Measurements from ENCODE around the gene DDX1. TPM values are rescaled to one million over a fixed set of nuclear protein-coding genes. Genes with fewer than 3 reads are reported as not detected.

DDX1 gene
- total and polyA plus RNA-seq, 2 donors (not counting 1 experiment from before 2014, with no cell fraction given), result 13.2 to 52.6 TPM

- no peak for TF ChIP-seq EZH2 (IDR thresholded peaks at IDR 0.05; ENCODE audit: borderline replicate concordance, insufficient read depth, low read depth, low read length, poor library complexity, severe bottlenecking)
- no peak for TF ChIP-seq CTCF (IDR thresholded peaks at IDR 0.05)
- no peak overlapping the region for H3K4me3 Mint-ChIP-seq
- no peak overlapping the region for H3K4me3 ChIP-seq (ENCODE audit: control extremely low read depth in 1 of 5, extremely low read depth in 1 of 5, insufficient read depth in 1 of 5, low read depth in 2 of 5, low read length in 4 of 5)
- 78% methylated on average over 2 of the region's 2 CpGs for WGBS (ENCODE audit: insufficient coverage)
- no peaks in the 10 kb centered on the region for H3K36me3 ChIP-seq (replicated peaks in 1 of 2; ENCODE audit: control extremely low read depth in 1 of 2, control insufficient read depth in 1 of 2, extremely low read depth in 1 of 2, insufficient read depth in 2 of 2, low read length in 1 of 2)
- no peaks in the 10 kb centered on the region for H3K4me1 Mint-ChIP-seq
- H3K79me2 ChIP-seq (ENCODE audit: control insufficient read depth, insufficient read depth, low read length), result no peaks in the 10 kb centered on the region
- H3K9me3 ChIP-seq (ENCODE audit: control extremely low read depth in 1 of 3, control insufficient read depth in 2 of 3, insufficient read depth in 1 of 3, low read length in 2 of 3), result peaks cover 0 to 6% (median 0%) of the 10 kb centered on the region in 3 donors
- ChIA-PET CTCF (no interaction called here), POLR2A (no interaction called here)
- H3K9ac ChIP-seq (ENCODE audit: low read length), result no peak overlapping the region
- H3K9me3 Mint-ChIP-seq (ENCODE audit: insufficient read depth), result no peaks in the 10 kb centered on the region
- H3K27ac Mint-ChIP-seq, result no peak overlapping the region
- peaks cover 23% of the 10 kb centered on the region for H3K27me3 Mint-ChIP-seq
- no peaks in the 10 kb centered on the region for H4K20me1 ChIP-seq (ENCODE audit: control insufficient read depth, insufficient read depth, low read length, poor library complexity, severe bottlenecking)
- no peak overlapping the region for H2AFZ ChIP-seq (ENCODE audit: insufficient read depth, low read depth, low read length, poor library complexity, severe bottlenecking)
- DNase-seq (no peak), ATAC-seq (ENCODE audit: low read depth) (no peak)
- H3K4me2 ChIP-seq (replicated peaks; ENCODE audit: low read depth, low read length, poor library complexity, severe bottlenecking), result no peak overlapping the region
- intact Hi-C loops (cut with micrococcal nuclease), result no loop called here
- no peaks in the 10 kb centered on the region for H3K4me1 ChIP-seq (ENCODE audit: control insufficient read depth in 2 of 2, insufficient read depth in 2 of 2, low read length in 2 of 2)
- no peak overlapping the region for H3K27ac ChIP-seq (ENCODE audit: low read length in 2 of 2)
- H3K27me3 ChIP-seq (replicated peaks in 1 of 4; ENCODE audit: control extremely low read depth in 1 of 4, control insufficient read depth in 3 of 4, insufficient read depth in 4 of 4, low read length in 3 of 4), result peaks cover 0 to 5% (median 0%) of the 10 kb centered on the region in 4 experiments
Measured at GRCh38 chr2:15670981-15671380, 79.3 kb downstream of the DDX1 start.

DNA sequence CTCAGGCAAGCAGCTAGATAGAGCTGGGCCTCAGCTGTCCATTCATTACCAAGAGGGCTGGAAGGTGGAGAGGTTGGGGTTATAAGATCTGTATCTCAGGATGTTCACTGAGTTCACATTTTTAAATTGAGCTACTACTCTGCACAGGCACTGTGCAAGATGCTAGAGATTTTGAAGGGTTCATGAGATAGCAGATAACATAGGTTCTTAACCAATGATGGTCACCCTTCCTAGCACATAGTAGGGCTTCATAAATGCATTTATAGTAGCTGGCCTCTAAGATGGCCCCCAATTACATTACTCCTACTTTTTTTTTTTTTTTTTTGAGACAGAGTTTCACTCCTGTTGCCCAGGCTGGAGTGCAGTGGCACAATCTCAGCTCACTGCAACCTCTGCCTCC lies 79.7 kb downstream of the DDX1 start:
- Histone ChIP-seq H3K79me2 (ENCODE audit: control insufficient read depth, insufficient read depth, low read length) (no peaks in the 10 kb centered on the region), H3K4me3 (ENCODE audit: control extremely low read depth in 1 of 5, extremely low read depth in 1 of 5, insufficient read depth in 1 of 5, low read depth in 2 of 5, low read length in 4 of 5) (no peak overlapping the region), H3K27me3 (replicated peaks in 1 of 4; ENCODE audit: control extremely low read depth in 1 of 4, control insufficient read depth in 3 of 4, insufficient read depth in 4 of 4, low read length in 3 of 4) (peaks cover 0 to 5% (median 0%) of the 10 kb centered on the region in 4 experiments), H3K36me3 (replicated peaks in 1 of 2; ENCODE audit: control extremely low read depth in 1 of 2, control insufficient read depth in 1 of 2, extremely low read depth in 1 of 2, insufficient read depth in 2 of 2, low read length in 1 of 2) (no peaks in the 10 kb centered on the region), H3K27ac (ENCODE audit: low read length in 2 of 2) (no peak overlapping the region), H3K9ac (ENCODE audit: low read length) (no peak overlapping the region), H4K20me1 (ENCODE audit: control insufficient read depth, insufficient read depth, low read length, poor library complexity, severe bottlenecking) (no peaks in the 10 kb centered on the region), H3K4me1 (ENCODE audit: control insufficient read depth in 2 of 2, insufficient read depth in 2 of 2, low read length in 2 of 2) (no peaks in the 10 kb centered on the region), H3K4me2 (replicated peaks; ENCODE audit: low read depth, low read length, poor library complexity, severe bottlenecking) (no peak overlapping the region), H3K9me3 (ENCODE audit: control extremely low read depth in 1 of 3, control insufficient read depth in 2 of 3, insufficient read depth in 1 of 3, low read length in 2 of 3) (peaks cover 0 to 4% (median 0%) of the 10 kb centered on the region in 3 donors), H2AFZ (ENCODE audit: insufficient read depth, low read depth, low read length, poor library complexity, severe bottlenecking) (no peak overlapping the region)
- ATAC-seq (ENCODE audit: low read depth) (no peak), DNase-seq (no peak)
- Mint-ChIP-seq H3K9me3 (ENCODE audit: insufficient read depth) (no peaks in the 10 kb centered on the region), H3K4me3 (no peak overlapping the region), H3K4me1 (no peaks in the 10 kb centered on the region), H3K27me3 (peaks cover 23% of the 10 kb centered on the region), H3K27ac (no peak overlapping the region)
- TF ChIP-seq EZH2 (IDR thresholded peaks at IDR 0.05; ENCODE audit: borderline replicate concordance, insufficient read depth, low read depth, low read length, poor library complexity, severe bottlenecking) (no peak), CTCF (IDR thresholded peaks at IDR 0.05) (no peak)
- ChIA-PET POLR2A (no interaction called here), CTCF (no interaction called here)
- intact Hi-C loops (cut with micrococcal nuclease), result no loop called here
